Measurements from ENCODE around the gene GSTA3. TPM values are rescaled to one million over a fixed set of nuclear protein-coding genes. Genes with fewer than 3 reads are reported as not detected.
"Not testable (repeated sequence)": the region's sequence is repeated elsewhere in the genome, so short reads cannot be mapped to it uniquely, and the experiment has no call there.

The GSTA3 gene
- total RNA-seq, 1 donor from 2014 or later, result not detected

DNA sequence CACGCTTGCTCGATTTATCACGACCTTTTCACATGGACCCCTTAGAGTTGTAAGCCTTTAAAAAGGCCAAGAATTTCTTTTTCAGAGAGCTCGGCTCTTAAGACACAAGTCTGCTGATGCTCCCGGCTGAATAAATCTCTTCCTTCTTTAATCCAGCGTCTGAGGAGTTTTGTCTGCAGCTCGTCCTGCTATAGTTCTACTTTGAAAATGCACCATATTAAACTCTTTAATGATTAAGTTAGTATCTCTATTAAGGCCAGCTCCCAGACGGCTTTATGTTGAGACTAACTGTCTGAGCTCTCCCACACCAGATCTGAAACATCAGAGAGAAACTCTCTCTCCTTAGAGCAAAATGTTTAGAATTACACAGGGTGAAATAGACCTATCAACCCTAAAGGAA lies 18.0 kb upstream of the GSTA3 start:
- TF ChIP-seq, protein P1, sequence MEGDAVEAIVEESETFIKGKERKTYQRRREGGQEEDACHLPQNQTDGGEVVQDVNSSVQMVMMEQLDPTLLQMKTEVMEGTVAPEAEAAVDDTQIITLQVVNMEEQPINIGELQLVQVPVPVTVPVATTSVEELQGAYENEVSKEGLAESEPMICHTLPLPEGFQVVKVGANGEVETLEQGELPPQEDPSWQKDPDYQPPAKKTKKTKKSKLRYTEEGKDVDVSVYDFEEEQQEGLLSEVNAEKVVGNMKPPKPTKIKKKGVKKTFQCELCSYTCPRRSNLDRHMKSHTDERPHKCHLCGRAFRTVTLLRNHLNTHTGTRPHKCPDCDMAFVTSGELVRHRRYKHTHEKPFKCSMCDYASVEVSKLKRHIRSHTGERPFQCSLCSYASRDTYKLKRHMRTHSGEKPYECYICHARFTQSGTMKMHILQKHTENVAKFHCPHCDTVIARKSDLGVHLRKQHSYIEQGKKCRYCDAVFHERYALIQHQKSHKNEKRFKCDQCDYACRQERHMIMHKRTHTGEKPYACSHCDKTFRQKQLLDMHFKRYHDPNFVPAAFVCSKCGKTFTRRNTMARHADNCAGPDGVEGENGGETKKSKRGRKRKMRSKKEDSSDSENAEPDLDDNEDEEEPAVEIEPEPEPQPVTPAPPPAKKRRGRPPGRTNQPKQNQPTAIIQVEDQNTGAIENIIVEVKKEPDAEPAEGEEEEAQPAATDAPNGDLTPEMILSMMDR (IDR thresholded peaks at IDR 0.05), result no peak
- H3K36me3 Mint-ChIP-seq (ENCODE audit: unreplicated experiment), result no peaks in the 10 kb centered on the region
- H3K27me3 Mint-ChIP-seq (ENCODE audit: unreplicated experiment), result no peaks in the 10 kb centered on the region
- H3K4me1 Mint-ChIP-seq (ENCODE audit: unreplicated experiment), result peaks cover 6% of the 10 kb centered on the region
- H3K27ac Mint-ChIP-seq (ENCODE audit: unreplicated experiment), result no peak overlapping the region
- no peak for DNase-seq (ENCODE audit: extremely low spot score, unreplicated experiment)
- H3K4me3 Mint-ChIP-seq (ENCODE audit: unreplicated experiment), result no peak overlapping the region
- no peaks in the 10 kb centered on the region for H3K9me3 Mint-ChIP-seq (ENCODE audit: unreplicated experiment)

DNA sequence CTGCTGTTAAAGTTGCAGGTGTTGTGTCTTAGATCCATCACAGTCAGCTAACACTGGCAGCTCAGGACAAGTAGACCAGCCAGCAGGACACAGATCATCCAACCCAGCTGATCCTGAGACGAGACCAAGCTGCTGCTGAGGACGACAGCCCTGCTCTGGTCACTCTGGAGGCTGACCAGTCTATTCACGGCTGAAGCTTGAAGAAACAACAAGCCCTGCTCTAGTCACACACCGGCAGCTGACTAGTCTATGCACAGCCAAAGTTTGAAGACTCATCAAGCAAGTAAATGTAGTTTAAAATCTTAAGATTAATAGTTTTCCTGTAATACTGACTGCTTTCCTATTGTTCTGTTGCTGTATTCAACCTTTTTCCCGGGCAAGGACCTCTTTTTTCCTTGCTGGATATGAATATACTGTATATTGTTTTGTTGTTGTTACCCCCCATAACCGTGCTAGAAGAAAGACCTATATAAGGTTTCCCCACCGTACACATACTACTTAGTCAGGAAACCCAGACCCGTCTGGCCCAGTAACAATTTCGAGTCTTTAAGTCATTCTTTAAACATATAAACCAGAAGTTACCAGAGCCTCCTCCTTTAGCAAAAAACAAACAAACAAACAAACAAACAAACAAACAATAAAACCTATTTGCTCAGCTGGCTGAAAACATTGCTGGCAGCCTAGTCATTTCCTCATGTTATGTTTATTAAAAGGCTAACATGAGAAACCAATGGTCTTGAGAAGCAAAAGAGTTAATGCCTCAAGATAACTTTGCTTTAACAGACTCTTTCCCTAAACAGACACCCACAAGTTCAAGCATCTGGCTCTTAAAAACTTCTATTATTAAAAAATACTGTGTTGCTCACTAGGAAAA lies 16.7 kb upstream of the GSTA3 start:
- no peak for DNase-seq (ENCODE audit: extremely low spot score, unreplicated experiment)
- no peaks in the 10 kb centered on the region for H3K9me3 Mint-ChIP-seq (ENCODE audit: unreplicated experiment)
- H3K4me3 Mint-ChIP-seq (ENCODE audit: unreplicated experiment), result no peak overlapping the region
- H3K4me1 Mint-ChIP-seq (ENCODE audit: unreplicated experiment), result peaks cover 6% of the 10 kb centered on the region
- TF ChIP-seq, protein P1 (IDR thresholded peaks at IDR 0.05), result no peak
- no peaks in the 10 kb centered on the region for H3K36me3 Mint-ChIP-seq (ENCODE audit: unreplicated experiment)
- no peak overlapping the region for H3K27ac Mint-ChIP-seq (ENCODE audit: unreplicated experiment)
- H3K27me3 Mint-ChIP-seq (ENCODE audit: unreplicated experiment), result no peaks in the 10 kb centered on the region

DNA sequence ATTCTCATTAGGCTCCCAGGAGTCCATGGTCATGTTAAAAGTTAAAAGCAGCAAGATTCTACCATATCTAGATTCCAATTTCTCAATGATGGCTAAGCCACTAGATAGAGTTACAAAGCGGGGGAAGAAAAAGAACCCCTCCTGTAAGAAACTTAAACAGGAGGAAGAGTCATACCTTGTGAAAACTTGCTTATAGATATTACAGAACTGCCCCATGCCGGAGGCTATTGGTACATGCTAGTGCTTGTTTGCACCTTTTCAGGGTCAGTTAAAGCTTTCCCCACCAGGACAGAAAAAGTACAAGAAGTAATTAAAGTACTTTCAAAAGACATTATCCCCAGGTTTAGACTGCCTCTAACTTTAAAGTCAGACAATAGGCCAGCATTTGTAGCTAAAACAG lies 15.5 kb upstream of the GSTA3 start:
- H3K9me3 Mint-ChIP-seq (ENCODE audit: unreplicated experiment), result no peaks in the 10 kb centered on the region
- no peak for DNase-seq (ENCODE audit: extremely low spot score, unreplicated experiment)
- H3K27me3 Mint-ChIP-seq (ENCODE audit: unreplicated experiment), result no peaks in the 10 kb centered on the region
- TF ChIP-seq, protein P1 (IDR thresholded peaks at IDR 0.05), result no peak
- H3K36me3 Mint-ChIP-seq (ENCODE audit: unreplicated experiment), result no peaks in the 10 kb centered on the region
- no peak overlapping the region for H3K27ac Mint-ChIP-seq (ENCODE audit: unreplicated experiment)
- H3K4me3 Mint-ChIP-seq (ENCODE audit: unreplicated experiment), result no peak overlapping the region
- peaks cover 6% of the 10 kb centered on the region for H3K4me1 Mint-ChIP-seq (ENCODE audit: unreplicated experiment)

GRCh38 chr6:52923689-52924088 lies 14.2 kb upstream of the GSTA3 start:
- not testable (repeated sequence) for H3K9me3 Mint-ChIP-seq (ENCODE audit: unreplicated experiment); H3K27me3 Mint-ChIP-seq (ENCODE audit: unreplicated experiment); H3K4me3 Mint-ChIP-seq (ENCODE audit: unreplicated experiment); H3K4me1 Mint-ChIP-seq (ENCODE audit: unreplicated experiment); H3K36me3 Mint-ChIP-seq (ENCODE audit: unreplicated experiment); H3K27ac Mint-ChIP-seq (ENCODE audit: unreplicated experiment); DNase-seq (ENCODE audit: extremely low spot score, unreplicated experiment)

DNA sequence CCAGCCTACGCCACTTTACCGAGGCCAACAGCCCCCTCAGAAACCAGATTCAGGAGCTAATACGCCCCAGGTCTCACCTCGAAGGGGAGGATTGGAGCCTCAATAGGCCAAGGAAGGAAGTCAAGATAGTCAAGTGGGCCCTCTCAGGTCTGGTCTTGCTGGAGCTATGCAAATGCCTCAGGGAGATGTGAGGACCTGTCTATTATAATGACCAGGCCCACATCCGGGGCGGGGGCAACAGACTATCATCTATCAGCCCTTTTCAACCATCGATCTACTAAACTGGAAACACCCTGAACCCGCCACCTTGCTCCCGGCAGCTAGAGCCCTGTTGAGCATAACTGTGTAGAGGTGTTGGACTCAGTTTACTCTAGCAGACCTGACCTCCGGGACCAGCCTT lies 12.7 kb upstream of the GSTA3 start:
- Mint-ChIP-seq H3K4me1 (ENCODE audit: unreplicated experiment) (peaks cover 9% of the 10 kb centered on the region), H3K27ac (ENCODE audit: unreplicated experiment) (no peak overlapping the region)
- TF ChIP-seq, protein P1 (IDR thresholded peaks at IDR 0.05), result no peak

More for the DNA sequence above, 12.7 kb upstream of the GSTA3 start:
- DNase-seq (ENCODE audit: extremely low spot score, unreplicated experiment), result no peak
- H3K4me3 Mint-ChIP-seq (ENCODE audit: unreplicated experiment), result no peak overlapping the region
- H3K27me3 Mint-ChIP-seq (ENCODE audit: unreplicated experiment), result no peaks in the 10 kb centered on the region
- no peaks in the 10 kb centered on the region for H3K36me3 Mint-ChIP-seq (ENCODE audit: unreplicated experiment)
- H3K9me3 Mint-ChIP-seq (ENCODE audit: unreplicated experiment), result no peaks in the 10 kb centered on the region
